SK-N-SH (cell line): Measurements from ENCODE around the gene BLVRA. TPM values are rescaled to one million over a fixed set of nuclear protein-coding genes. Genes with fewer than 3 reads are reported as not detected.
"Not testable (repeated sequence)": the region's sequence is repeated elsewhere in the genome, so short reads cannot be mapped to it uniquely, and the experiment has no call there.

Experiments used
- CTCF ChIA-PET: fragments of 300-600, 350-600 bp; formaldehyde crosslinking; extraction: SDS; loops from one replicate; lab custom pipeline; 2021; lab: Yijun Ruan, JAX
- POLR2A ChIA-PET: fragments of 350-600 bp; sonication (Branson Sonifier 250); formaldehyde crosslinking; extraction: SDS; loops from one replicate; lab custom pipeline; 2020; ENCODE audit warnings: antibody characterized with exemption, inconsistent platforms; lab: Yijun Ruan, JAX
- DNase-seq: peaks from one replicate; pipeline ENCODE4 v3.0.0; 2012
- H2AFZ ChIP-seq: fragments of 200-600 bp; sonication (generic); 2 replicates; pipeline ENCODE4 v1.8.1; 2016; ENCODE audit warnings: antibody characterized with exemption, mild to moderate bottlenecking, low read depth
- H3F3A ChIP-seq: fragments of 200-600 bp; sonication (generic); replicated peaks from 2 replicates; pipeline ENCODE3; 2016; ENCODE audit warnings: antibody characterized with exemption, mild to moderate bottlenecking; ENCODE audit not compliant: insufficient read depth
- H3K27ac ChIP-seq, 2 experiments: fragments of 200-500 bp in 1 of 2; fragments of 200-600 bp in 1 of 2; sonication (Bioruptor generic) in 1 of 2; sonication (generic), shearing (Covaris generic) in 1 of 2; 2 replicates each; pipeline versions ENCODE4 v1.5.1 to v1.6.1; 2014 to 2016; ENCODE audit warnings: low read depth in 2 of 2, inconsistent platforms in 1 of 2, low read length in 1 of 2, mild to moderate bottlenecking in 1 of 2, mixed read lengths in 1 of 2
- H3K27me3 ChIP-seq: fragments of 200-600 bp; sonication (generic), shearing (Covaris generic); 2 replicates; pipeline ENCODE4 v1.6.1; 2016; ENCODE audit warnings: mixed run types; ENCODE audit not compliant: insufficient read depth
- H3K36me3 ChIP-seq, 2 experiments: fragments of 200-500 bp in 1 of 2; fragments of 200-600 bp in 1 of 2; sonication (Bioruptor generic) in 1 of 2; sonication (generic) in 1 of 2; replicated peaks in 1 of 2; 2 replicates each; pipeline versions ENCODE3 to v1.5.1; 2014 to 2016; ENCODE audit warnings: low read length in 1 of 2, mild to moderate bottlenecking in 1 of 2; ENCODE audit not compliant: insufficient read depth in 2 of 2, control insufficient read depth in 1 of 2
- H3K4me1 ChIP-seq, 2 experiments: fragments of 200-500 bp in 1 of 2; fragments of 200-600 bp in 1 of 2; sonication (Bioruptor generic) in 1 of 2; sonication (generic), shearing (Covaris generic) in 1 of 2; 2 replicates each; pipeline versions ENCODE4 v1.5.1 to v1.6.1; 2014 to 2016; ENCODE audit warnings: low read depth in 1 of 2, low read length in 1 of 2, mixed run types in 1 of 2; ENCODE audit not compliant: insufficient read depth in 2 of 2, control insufficient read depth in 1 of 2
- H3K4me2 ChIP-seq: fragments of 200-600 bp; sonication (generic), shearing (Covaris generic); 2 replicates; pipeline ENCODE4 v1.6.1; 2017; ENCODE audit warnings: mixed run types
- H3K4me3 ChIP-seq, 2 experiments: fragments of 200-500 bp in 1 of 2; fragments of 200-600 bp in 1 of 2; sonication (Bioruptor generic) in 1 of 2; sonication (generic), shearing (Covaris generic) in 1 of 2; 2 replicates each; pipeline versions ENCODE4 v1.5.1 to v1.8.1; 2014 to 2016; ENCODE audit warnings: low read depth in 2 of 2, inconsistent platforms in 1 of 2, low read length in 1 of 2, mild to moderate bottlenecking in 1 of 2, mixed read lengths in 1 of 2, moderate library complexity in 1 of 2
- H3K79me2 ChIP-seq: fragments of 200-600 bp; sonication (generic); 2 replicates; pipeline ENCODE4 v1.8.1; 2017; ENCODE audit warnings: mild to moderate bottlenecking; ENCODE audit not compliant: insufficient read depth
- H3K9ac ChIP-seq: fragments of 200-600 bp; sonication (generic); 2 replicates; pipeline ENCODE4 v1.6.1; 2017; ENCODE audit warnings: mixed run types
- H3K9me2 ChIP-seq: fragments of 200-600 bp; sonication (generic); 2 replicates; pipeline ENCODE4 v1.6.1; 2017; ENCODE audit warnings: mixed run types
- H3K9me3 ChIP-seq: fragments of 200-600 bp; sonication (generic); 2 replicates; pipeline ENCODE4 v1.6.1; 2017; ENCODE audit warnings: mixed run types, mild to moderate bottlenecking, moderate library complexity
- H4K20me1 ChIP-seq: fragments of 200-600 bp; sonication (generic); 2 replicates; pipeline ENCODE4 v1.6.1; 2017; ENCODE audit warnings: mild to moderate bottlenecking, mixed run types; ENCODE audit not compliant: insufficient read depth
- EZH2phosphoT487 ChIP-seq: fragments of 200-600 bp; sonication (generic); IDR thresholded peaks from 2 replicates; pipeline ENCODE4 v1.6.1; 2017; ENCODE audit warnings: low read depth, mixed run types, mild to moderate bottlenecking, antibody characterized with exemption, moderate library complexity, borderline replicate concordance
- FOXM1 ChIP-seq: IDR thresholded peaks from 2 replicates; pipeline ENCODE4 v1.4.0; 2012; ENCODE audit warnings: low read depth, mild to moderate bottlenecking
- GATA2 ChIP-seq: sonication (generic); formaldehyde crosslinking; IDR thresholded peaks from 2 replicates; pipeline ENCODE4 v1.5.0; 2020; ENCODE audit warnings: mild to moderate bottlenecking, missing genetic modification reagents
- NRF1 ChIP-seq: IDR thresholded peaks from 2 replicates; pipeline ENCODE4 v1.6.1; 2012; ENCODE audit warnings: low read depth, mild to moderate bottlenecking, low read length
- TCF12 ChIP-seq: IDR thresholded peaks from 2 replicates; pipeline ENCODE4 v1.4.0; 2012
- TEAD4 ChIP-seq: IDR thresholded peaks from 2 replicates; pipeline ENCODE4 v1.4.0; 2012; ENCODE audit warnings: mild to moderate bottlenecking, borderline replicate concordance; ENCODE audit not compliant: insufficient read depth
- WGBS: methylation state at CpG from one replicate; pipeline ENCODE4 v1.1.6; 2017; ENCODE audit warnings: low lambda C conversion rate; 5-methylcytosine and 5-hydroxymethylcytosine counted together
- polyA plus RNA-seq, 3 experiments: library from polyadenylated mRNA; depleted of rRNA; stranded (reverse); fragments of >200 nt; gene quantifications; 2 replicates each; pipeline ENCODE4 v1.2.3, GENCODE V29; 2012
- TF ChIP-seq, protein P1 (sequence below): IDR thresholded peaks from 2 replicates; pipeline ENCODE4 v1.4.0; 2012; ENCODE audit warnings: low read depth, borderline replicate concordance
- TF ChIP-seq, protein P2 (sequence below): IDR thresholded peaks from 2 replicates; pipeline ENCODE4 v1.4.0; 2012; ENCODE audit warnings: low read depth, borderline replicate concordance

BLVRA gene
- polyA plus RNA-seq, 1 of the 3 experiments (the other 2 are of a cell fraction) = 123 TPM

DNA sequence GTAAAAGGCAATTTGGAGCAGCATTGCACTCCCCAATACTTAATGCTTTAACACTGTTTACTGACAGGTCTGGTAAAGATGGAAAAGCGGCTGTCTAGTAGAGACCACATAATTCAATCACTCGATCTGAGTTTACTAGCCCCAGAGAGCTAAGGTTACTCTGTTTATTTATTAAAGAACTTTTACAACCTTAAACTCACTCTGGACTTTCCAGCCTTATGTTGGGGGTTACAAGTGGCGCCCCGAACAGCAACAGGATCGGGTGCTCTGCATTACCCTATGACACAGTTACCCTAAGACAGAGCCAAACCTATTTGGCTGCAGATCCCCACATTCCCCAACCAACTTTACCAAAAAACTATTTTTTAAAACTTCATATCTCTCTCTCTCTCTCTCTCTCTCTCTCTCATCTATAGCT, 66.9 kb downstream of the BLVRA start:
- no peaks in the 10 kb centered on the region for H3K36me3 ChIP-seq
- H2AFZ ChIP-seq = no peak overlapping the region
- CTCF ChIA-PET = interaction anchor here (1.9 to 10.1 kb wide), 2 partner anchors 10 to 13 kb away, joined by 5 to 119 read pairs; no protein-coding TSS in a partner anchor
- WGBS = 66% methylated on average over 5 of the region's 5 CpGs
- no peaks in the 10 kb centered on the region for H3K79me2 ChIP-seq
- peaks cover 21% of the 10 kb centered on the region; the same call in 1 of the 2 replicates for H3K27me3 ChIP-seq
- POLR2A ChIA-PET = interaction anchor here (0.8 kb wide), 1 partner anchor 13 kb away, joined by 3 read pairs; no protein-coding TSS in a partner anchor
- no peaks in the 10 kb centered on the region for H3F3A ChIP-seq
- no peaks in the 10 kb centered on the region; a peak in 1 of 4 replicates for H3K4me1 ChIP-seq
- no peak overlapping the region for H3K9ac ChIP-seq
- no peaks in the 10 kb centered on the region for H4K20me1 ChIP-seq
- no peak overlapping the region for H3K4me3 ChIP-seq
- TF ChIP-seq NRF1 (no peak), EZH2phosphoT487 (no peak), TEAD4 (no peak), TCF12 (no peak), GATA2 (CRISPR knock-in tag) (no peak), FOXM1 (no peak)
- TF ChIP-seq, protein P1, sequence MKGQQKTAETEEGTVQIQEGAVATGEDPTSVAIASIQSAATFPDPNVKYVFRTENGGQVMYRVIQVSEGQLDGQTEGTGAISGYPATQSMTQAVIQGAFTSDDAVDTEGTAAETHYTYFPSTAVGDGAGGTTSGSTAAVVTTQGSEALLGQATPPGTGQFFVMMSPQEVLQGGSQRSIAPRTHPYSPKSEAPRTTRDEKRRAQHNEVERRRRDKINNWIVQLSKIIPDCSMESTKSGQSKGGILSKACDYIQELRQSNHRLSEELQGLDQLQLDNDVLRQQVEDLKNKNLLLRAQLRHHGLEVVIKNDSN = no peak
- TF ChIP-seq, protein P2, sequence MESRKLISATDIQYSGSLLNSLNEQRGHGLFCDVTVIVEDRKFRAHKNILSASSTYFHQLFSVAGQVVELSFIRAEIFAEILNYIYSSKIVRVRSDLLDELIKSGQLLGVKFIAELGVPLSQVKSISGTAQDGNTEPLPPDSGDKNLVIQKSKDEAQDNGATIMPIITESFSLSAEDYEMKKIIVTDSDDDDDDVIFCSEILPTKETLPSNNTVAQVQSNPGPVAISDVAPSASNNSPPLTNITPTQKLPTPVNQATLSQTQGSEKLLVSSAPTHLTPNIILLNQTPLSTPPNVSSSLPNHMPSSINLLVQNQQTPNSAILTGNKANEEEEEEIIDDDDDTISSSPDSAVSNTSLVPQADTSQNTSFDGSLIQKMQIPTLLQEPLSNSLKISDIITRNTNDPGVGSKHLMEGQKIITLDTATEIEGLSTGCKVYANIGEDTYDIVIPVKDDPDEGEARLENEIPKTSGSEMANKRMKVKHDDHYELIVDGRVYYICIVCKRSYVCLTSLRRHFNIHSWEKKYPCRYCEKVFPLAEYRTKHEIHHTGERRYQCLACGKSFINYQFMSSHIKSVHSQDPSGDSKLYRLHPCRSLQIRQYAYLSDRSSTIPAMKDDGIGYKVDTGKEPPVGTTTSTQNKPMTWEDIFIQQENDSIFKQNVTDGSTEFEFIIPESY = no peak
- H3K9me3 ChIP-seq = no peaks in the 10 kb centered on the region
- H3K9me2 ChIP-seq = no peaks in the 10 kb centered on the region
- no peak overlapping the region for H3K27ac ChIP-seq
- DNase-seq = no peak
- no peak overlapping the region for H3K4me2 ChIP-seq

DNA sequence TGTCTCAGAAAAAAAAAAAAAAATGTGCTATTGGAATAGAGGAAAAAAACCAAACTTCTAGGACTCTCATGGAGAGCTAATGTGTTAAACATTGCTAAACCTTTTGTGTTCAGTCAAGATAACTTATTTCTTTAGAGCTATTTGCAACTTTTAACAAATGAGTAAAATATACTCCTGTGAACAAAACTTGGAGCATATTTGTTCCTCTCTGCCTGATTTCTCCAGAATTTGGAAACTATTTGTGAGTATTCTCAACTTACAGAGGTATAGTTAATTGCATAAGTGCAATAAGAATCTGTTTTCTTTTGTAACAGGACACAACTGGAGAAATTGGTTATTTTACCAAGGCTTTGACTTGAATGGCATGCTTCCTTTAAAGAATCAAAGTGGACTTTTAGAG, 72.4 kb downstream of the BLVRA start:
- H3K79me2 ChIP-seq, H3K9me2 ChIP-seq, H3K9ac ChIP-seq, DNase-seq, H3K4me2 ChIP-seq, POLR2A ChIA-PET, H2AFZ ChIP-seq, H3K4me1 ChIP-seq, H4K20me1 ChIP-seq, H3K36me3 ChIP-seq, H3K27ac ChIP-seq, H3K4me3 ChIP-seq, H3K9me3 ChIP-seq, H3F3A ChIP-seq: not testable (repeated sequence)
- CTCF ChIA-PET = interaction anchor here (1.1 to 10.1 kb wide), 2 partner anchors 8 to 248 kb away, joined by 3 to 119 read pairs; partner anchors contain the start of gene STK17A
- H3K27me3 ChIP-seq = peaks cover 13% of the 10 kb centered on the region; the same call in 1 of the 2 replicates
